Measurements from ENCODE around the gene PTPRD. TPM values are rescaled to one million over a fixed set of nuclear protein-coding genes. Genes with fewer than 3 reads are reported as not detected.

PTPRD gene
- total and polyA plus RNA-seq, 5 donors from 2014 or later: 0.47 TPM; not detected in 4

DNA sequence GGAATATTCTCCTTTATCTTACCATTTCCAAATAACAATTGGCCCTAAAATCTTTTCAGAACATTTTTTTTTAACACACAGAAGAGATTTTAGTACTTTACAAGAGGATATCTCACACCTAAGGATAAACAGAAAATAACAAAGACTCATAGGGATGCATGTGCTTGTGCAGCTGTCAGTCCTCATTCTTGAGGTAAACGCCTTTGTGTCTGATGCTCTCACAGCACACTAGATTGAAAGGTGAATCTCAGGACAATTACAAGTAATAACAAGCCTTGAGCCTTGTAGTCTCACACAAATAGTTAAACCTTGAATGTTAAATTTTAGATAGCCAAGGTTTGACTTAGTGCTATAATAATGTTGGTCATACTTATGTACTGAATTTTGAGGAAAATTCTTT, 439.2 kb downstream of the PTPRD start:
- Mint-ChIP-seq H3K9me3 (peaks cover 3 to 10% (median 7%) of the 10 kb centered on the region in 7 donors), H3K4me1 (no peaks in the 10 kb centered on the region), H3K27ac (no peak overlapping the region), H3K36me3 (no peaks in the 10 kb centered on the region), H3K27me3 (no peaks in the 10 kb centered on the region), H3K4me3 (no peak overlapping the region)
- H3K27ac ChIP-seq (ENCODE audit: insufficient read depth, low read length, poor library complexity, severe bottlenecking): no peak overlapping the region
- ATAC-seq (ENCODE audit: low read depth in 2 of 2) (no peak), DNase-seq (no peak)
- H3K9me3 ChIP-seq (ENCODE audit: control insufficient read depth in 2 of 2, low read length in 2 of 2): peaks cover 0 to 4% of the 10 kb centered on the region in 2 experiments
- no peak overlapping the region for H3K4me3 ChIP-seq (ENCODE audit: low read depth, low read length)
- H3K27me3 ChIP-seq (ENCODE audit: control insufficient read depth, insufficient read depth, low read length): no peaks in the 10 kb centered on the region
- no peaks in the 10 kb centered on the region for H3K4me1 ChIP-seq (ENCODE audit: control insufficient read depth, insufficient read depth, low read length, poor library complexity, severe bottlenecking)
- no peaks in the 10 kb centered on the region for H3K36me3 ChIP-seq (ENCODE audit: control insufficient read depth, insufficient read depth, low read length)

- H3K4me1 ChIP-seq (ENCODE audit: control insufficient read depth, insufficient read depth, low read length, poor library complexity, severe bottlenecking): no peaks in the 10 kb centered on the region
- Mint-ChIP-seq H3K4me1 (no peaks in the 10 kb centered on the region), H3K4me3 (no peak overlapping the region), H3K36me3 (no peaks in the 10 kb centered on the region), H3K27ac (no peak overlapping the region), H3K27me3 (no peaks in the 10 kb centered on the region), H3K9me3 (peaks cover 3 to 10% (median 9%) of the 10 kb centered on the region in 7 donors)
- no peak overlapping the region for H3K27ac ChIP-seq (ENCODE audit: insufficient read depth, low read length, poor library complexity, severe bottlenecking)
- no peaks in the 10 kb centered on the region for H3K27me3 ChIP-seq (ENCODE audit: control insufficient read depth, insufficient read depth, low read length)
- no peaks in the 10 kb centered on the region for H3K36me3 ChIP-seq (ENCODE audit: control insufficient read depth, insufficient read depth, low read length)
- no peak for ATAC-seq (ENCODE audit: low read depth in 2 of 2)
- no peak overlapping the region for H3K4me3 ChIP-seq (ENCODE audit: low read depth, low read length)
- peaks cover 0 to 4% of the 10 kb centered on the region in 2 experiments for H3K9me3 ChIP-seq (ENCODE audit: control insufficient read depth in 2 of 2, low read length in 2 of 2)
- DNase-seq: no peak
Measured at GRCh38 chr9:10172476-10172875, 440.3 kb downstream of the PTPRD start.

DNA sequence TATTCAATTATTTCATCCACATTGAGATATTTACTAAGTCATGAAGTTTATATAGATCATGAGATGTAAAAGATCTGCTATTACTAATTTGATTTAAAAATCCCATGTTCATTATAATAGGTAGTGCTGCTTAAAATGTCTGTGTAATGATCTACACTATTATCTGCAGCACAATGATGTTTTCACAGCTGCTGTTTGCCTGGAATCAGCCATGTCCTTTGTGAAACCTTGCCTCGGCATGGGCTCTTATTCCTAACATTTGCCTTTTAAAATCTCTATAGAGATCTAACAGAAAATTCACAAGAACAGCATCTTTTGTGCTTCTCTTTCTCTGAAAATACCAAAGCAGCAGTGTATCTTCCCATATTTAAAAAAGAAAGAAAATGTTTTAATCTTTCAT, 444.6 kb downstream of the PTPRD start:
- Mint-ChIP-seq H3K27ac (no peak overlapping the region), H3K4me1 (no peaks in the 10 kb centered on the region), H3K9me3 (peaks cover 0 to 8% (median 5%) of the 10 kb centered on the region in 7 donors), H3K27me3 (no peaks in the 10 kb centered on the region), H3K36me3 (no peaks in the 10 kb centered on the region), H3K4me3 (no peak overlapping the region)
- Histone ChIP-seq H3K4me1 (ENCODE audit: control insufficient read depth, insufficient read depth, low read length, poor library complexity, severe bottlenecking) (no peaks in the 10 kb centered on the region), H3K4me3 (ENCODE audit: low read depth, low read length) (no peak overlapping the region), H3K36me3 (ENCODE audit: control insufficient read depth, insufficient read depth, low read length) (no peaks in the 10 kb centered on the region), H3K27ac (ENCODE audit: insufficient read depth, low read length, poor library complexity, severe bottlenecking) (no peak overlapping the region), H3K27me3 (ENCODE audit: control insufficient read depth, insufficient read depth, low read length) (no peaks in the 10 kb centered on the region), H3K9me3 (ENCODE audit: control insufficient read depth in 2 of 2, low read length in 2 of 2) (no peaks in the 10 kb centered on the region)
- DNase-seq (no peak), ATAC-seq (ENCODE audit: low read depth in 2 of 2) (no peak)

DNA sequence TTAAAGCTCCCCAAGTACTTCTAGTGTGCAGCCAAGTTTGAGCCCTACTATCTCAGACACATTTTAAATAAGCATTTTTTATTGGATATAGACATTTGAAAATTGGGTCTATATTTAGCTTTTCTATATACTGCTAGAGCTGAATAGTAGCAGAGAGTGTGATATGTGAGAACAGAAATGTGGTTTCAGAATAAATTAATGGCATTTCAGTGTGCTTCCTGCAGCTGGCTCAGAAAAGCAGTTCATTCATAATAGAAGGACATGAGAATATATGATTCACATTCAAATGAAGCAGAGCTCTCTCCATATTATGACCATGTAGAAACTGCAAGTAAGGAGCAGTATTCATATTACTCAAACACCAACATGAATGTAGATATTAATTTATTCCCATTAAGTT, 464.0 kb downstream of the PTPRD start:
- peaks cover 0 to 5% (median 1%) of the 10 kb centered on the region in 7 donors for H3K9me3 Mint-ChIP-seq
- no peak overlapping the region for H3K4me3 ChIP-seq (ENCODE audit: low read depth, low read length)
- ATAC-seq (ENCODE audit: low read depth in 2 of 2): no peak
- H3K36me3 ChIP-seq (ENCODE audit: control insufficient read depth, insufficient read depth, low read length): no peaks in the 10 kb centered on the region
- no peaks in the 10 kb centered on the region for H3K4me1 Mint-ChIP-seq
- H3K4me3 Mint-ChIP-seq: no peak overlapping the region
- no peak for DNase-seq
- no peaks in the 10 kb centered on the region for H3K27me3 ChIP-seq (ENCODE audit: control insufficient read depth, insufficient read depth, low read length)
- H3K27ac ChIP-seq (ENCODE audit: insufficient read depth, low read length, poor library complexity, severe bottlenecking): no peak overlapping the region
- H3K4me1 ChIP-seq (ENCODE audit: control insufficient read depth, insufficient read depth, low read length, poor library complexity, severe bottlenecking): no peaks in the 10 kb centered on the region
- H3K9me3 ChIP-seq (ENCODE audit: control insufficient read depth in 2 of 2, low read length in 2 of 2): no peaks in the 10 kb centered on the region
- no peaks in the 10 kb centered on the region for H3K27me3 Mint-ChIP-seq
- H3K36me3 Mint-ChIP-seq: no peaks in the 10 kb centered on the region
- H3K27ac Mint-ChIP-seq: no peak overlapping the region

GRCh38 chr9:10146517-10147331, 466.1 kb downstream of the PTPRD start:
- Histone ChIP-seq H3K4me1 (ENCODE audit: control insufficient read depth, insufficient read depth, low read length, poor library complexity, severe bottlenecking) (no peaks in the 10 kb centered on the region), H3K9me3 (ENCODE audit: control insufficient read depth in 2 of 2, low read length in 2 of 2) (no peaks in the 10 kb centered on the region), H3K36me3 (ENCODE audit: control insufficient read depth, insufficient read depth, low read length) (no peaks in the 10 kb centered on the region), H3K27ac (ENCODE audit: insufficient read depth, low read length, poor library complexity, severe bottlenecking) (no peak overlapping the region), H3K27me3 (ENCODE audit: control insufficient read depth, insufficient read depth, low read length) (no peaks in the 10 kb centered on the region), H3K4me3 (ENCODE audit: low read depth, low read length) (no peak overlapping the region)
- ATAC-seq (ENCODE audit: low read depth in 2 of 2) (no peak), DNase-seq (no peak)
- Mint-ChIP-seq H3K36me3 (no peaks in the 10 kb centered on the region), H3K9me3 (peaks cover 0 to 8% (median 4%) of the 10 kb centered on the region in 7 donors), H3K27me3 (no peaks in the 10 kb centered on the region), H3K27ac (no peak overlapping the region), H3K4me3 (no peak overlapping the region), H3K4me1 (no peaks in the 10 kb centered on the region)

- no peaks in the 10 kb centered on the region for H3K27me3 Mint-ChIP-seq
- ATAC-seq (ENCODE audit: low read depth in 2 of 2) (no peak), DNase-seq (no peak)
- Histone ChIP-seq H3K27me3 (ENCODE audit: control insufficient read depth, insufficient read depth, low read length) (no peaks in the 10 kb centered on the region), H3K4me3 (ENCODE audit: low read depth, low read length) (no peak overlapping the region), H3K4me1 (ENCODE audit: control insufficient read depth, insufficient read depth, low read length, poor library complexity, severe bottlenecking) (no peaks in the 10 kb centered on the region), H3K36me3 (ENCODE audit: control insufficient read depth, insufficient read depth, low read length) (no peaks in the 10 kb centered on the region), H3K27ac (ENCODE audit: insufficient read depth, low read length, poor library complexity, severe bottlenecking) (no peak overlapping the region), H3K9me3 (ENCODE audit: control insufficient read depth in 2 of 2, low read length in 2 of 2) (no peaks in the 10 kb centered on the region)
- peaks cover 0 to 14% (median 6%) of the 10 kb centered on the region in 7 donors for H3K9me3 Mint-ChIP-seq
- no peak overlapping the region for H3K27ac Mint-ChIP-seq
- H3K36me3 Mint-ChIP-seq: no peaks in the 10 kb centered on the region
- H3K4me1 Mint-ChIP-seq: no peaks in the 10 kb centered on the region
- H3K4me3 Mint-ChIP-seq: no peak overlapping the region
Measured at GRCh38 chr9:10144355-10144754, 468.4 kb downstream of the PTPRD start.

DNA sequence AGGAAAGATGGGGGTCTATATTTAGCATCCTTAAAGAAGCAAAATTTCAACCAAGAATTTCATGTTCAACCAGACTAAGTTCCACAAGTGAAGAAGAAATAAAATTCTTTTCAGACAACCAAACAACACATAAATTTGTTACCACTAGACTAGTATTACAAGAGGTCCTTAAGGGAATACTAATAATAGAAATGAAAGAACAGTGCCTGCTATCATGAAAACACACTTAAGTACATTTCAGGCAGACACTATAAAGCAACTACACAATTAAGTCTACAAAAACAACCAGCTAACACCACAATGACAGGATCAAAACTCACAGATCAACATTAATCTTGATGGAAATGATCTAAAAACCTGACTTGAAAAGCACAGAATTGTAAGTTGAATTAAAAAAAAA, 477.2 kb downstream of the PTPRD start:
- no peaks in the 10 kb centered on the region for H3K27me3 Mint-ChIP-seq
- H3K9me3 Mint-ChIP-seq: peaks cover 0 to 35% (median 6%) of the 10 kb centered on the region in 7 donors
- no peak overlapping the region for H3K4me3 ChIP-seq (ENCODE audit: low read depth, low read length)
- H3K4me1 Mint-ChIP-seq: no peaks in the 10 kb centered on the region
- no peaks in the 10 kb centered on the region for H3K36me3 Mint-ChIP-seq
- no peak for DNase-seq
- H3K36me3 ChIP-seq (ENCODE audit: control insufficient read depth, insufficient read depth, low read length): no peaks in the 10 kb centered on the region
- peaks cover 2 to 8% of the 10 kb centered on the region in 2 experiments for H3K9me3 ChIP-seq (ENCODE audit: control insufficient read depth in 2 of 2, low read length in 2 of 2)
- H3K4me3 Mint-ChIP-seq: no peak overlapping the region
- H3K27me3 ChIP-seq (ENCODE audit: control insufficient read depth, insufficient read depth, low read length): no peaks in the 10 kb centered on the region
- ATAC-seq (ENCODE audit: low read depth in 2 of 2): no peak
- H3K27ac Mint-ChIP-seq: no peak overlapping the region
- H3K4me1 ChIP-seq (ENCODE audit: control insufficient read depth, insufficient read depth, low read length, poor library complexity, severe bottlenecking): no peaks in the 10 kb centered on the region
- H3K27ac ChIP-seq (ENCODE audit: insufficient read depth, low read length, poor library complexity, severe bottlenecking): no peak overlapping the region

DNA sequence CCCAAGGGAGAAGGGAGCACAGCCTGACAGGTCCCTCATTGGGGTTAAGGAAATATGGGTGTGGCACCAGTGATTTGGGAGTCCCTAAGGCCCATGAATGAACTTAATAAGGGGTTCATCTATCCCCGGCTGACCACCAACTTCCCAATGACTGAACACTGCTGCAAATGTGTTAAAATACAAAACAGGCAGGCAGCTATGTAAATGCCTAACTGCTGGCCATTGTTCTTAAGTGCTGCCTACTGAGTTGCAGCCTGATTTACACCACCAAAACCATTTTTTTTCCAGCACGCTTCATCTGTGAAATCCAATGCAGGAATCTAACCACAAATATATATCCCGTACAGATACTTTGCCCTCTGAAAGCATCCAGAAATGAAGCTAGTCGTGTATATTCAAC, 478.5 kb downstream of the PTPRD start:
- Mint-ChIP-seq H3K27me3 (no peaks in the 10 kb centered on the region), H3K4me1 (no peaks in the 10 kb centered on the region), H3K27ac (no peak overlapping the region), H3K9me3 (peaks cover 0 to 28% (median 5%) of the 10 kb centered on the region in 7 donors), H3K36me3 (no peaks in the 10 kb centered on the region), H3K4me3 (no peak overlapping the region)
- peaks cover 2 to 8% of the 10 kb centered on the region in 2 experiments for H3K9me3 ChIP-seq (ENCODE audit: control insufficient read depth in 2 of 2, low read length in 2 of 2)
- DNase-seq: no peak
- H3K27ac ChIP-seq (ENCODE audit: insufficient read depth, low read length, poor library complexity, severe bottlenecking): no peak overlapping the region
- no peak for ATAC-seq (ENCODE audit: low read depth in 2 of 2)
- no peak overlapping the region for H3K4me3 ChIP-seq (ENCODE audit: low read depth, low read length)
- no peaks in the 10 kb centered on the region for H3K4me1 ChIP-seq (ENCODE audit: control insufficient read depth, insufficient read depth, low read length, poor library complexity, severe bottlenecking)
- H3K36me3 ChIP-seq (ENCODE audit: control insufficient read depth, insufficient read depth, low read length): no peaks in the 10 kb centered on the region
- H3K27me3 ChIP-seq (ENCODE audit: control insufficient read depth, insufficient read depth, low read length): no peaks in the 10 kb centered on the region
